Endothelial cell (in vitro differentiated cells): ENCODE results near the gene CACHD1. TPM values are rescaled to one million over a fixed set of nuclear protein-coding genes. Genes with fewer than 3 reads are reported as not detected.
"Not testable (repeated sequence)": the region's sequence is repeated elsewhere in the genome, so short reads cannot be mapped to it uniquely, and the experiment has no call there.

ENCODE experiments used
- DNase-seq: peaks from one replicate; pipeline ENCODE4 v3.0.0; 2021; ENCODE audit warnings: low spot score
- H3K27ac Mint-ChIP-seq: one replicate; pipeline ENCODE4 v1.8.0; 2021; ENCODE audit warnings: mixed read lengths, inconsistent platforms; ENCODE audit not compliant: unreplicated experiment
- H3K27me3 Mint-ChIP-seq: one replicate; pipeline ENCODE4 v1.8.0; 2021; ENCODE audit warnings: mild to moderate bottlenecking, moderate library complexity, mixed read lengths, inconsistent platforms; ENCODE audit not compliant: unreplicated experiment
- H3K36me3 Mint-ChIP-seq: one replicate; pipeline ENCODE4 v1.8.0; 2021; ENCODE audit warnings: mild to moderate bottlenecking, low read depth, mixed read lengths, inconsistent platforms; ENCODE audit not compliant: unreplicated experiment
- H3K4me1 Mint-ChIP-seq: one replicate; pipeline ENCODE4 v1.8.0; 2021; ENCODE audit warnings: mild to moderate bottlenecking, mixed read lengths, inconsistent platforms; ENCODE audit not compliant: unreplicated experiment
- H3K4me3 Mint-ChIP-seq: one replicate; pipeline ENCODE4 v1.8.0; 2021; ENCODE audit warnings: mild to moderate bottlenecking, mixed read lengths, inconsistent platforms; ENCODE audit not compliant: unreplicated experiment
- H3K9me3 Mint-ChIP-seq: one replicate; pipeline ENCODE4 v1.8.0; 2021; ENCODE audit warnings: mixed read lengths, inconsistent platforms; ENCODE audit not compliant: unreplicated experiment
- total RNA-seq: library from RNA; stranded (reverse); fragmentation: NEBNext Ultra II Directional; extraction: Animal tissue kit (Norgen Biotek cat#: 25700); gene quantifications from one replicate; pipeline ENCODE4 v1.2.1, GENCODE V29; 2021; ENCODE audit not compliant: unreplicated experiment
- TF ChIP-seq, protein P1 (sequence below): fragments of 200-600 bp; sonication (generic); IDR thresholded peaks from one replicate; pipeline ENCODE4 v1.5.0; 2021; ENCODE audit warnings: antibody characterized with exemption; ENCODE audit not compliant: unreplicated experiment

Gene CACHD1
- total RNA-seq, 1 donor from 2014 or later, result 48.6 TPM

DNA sequence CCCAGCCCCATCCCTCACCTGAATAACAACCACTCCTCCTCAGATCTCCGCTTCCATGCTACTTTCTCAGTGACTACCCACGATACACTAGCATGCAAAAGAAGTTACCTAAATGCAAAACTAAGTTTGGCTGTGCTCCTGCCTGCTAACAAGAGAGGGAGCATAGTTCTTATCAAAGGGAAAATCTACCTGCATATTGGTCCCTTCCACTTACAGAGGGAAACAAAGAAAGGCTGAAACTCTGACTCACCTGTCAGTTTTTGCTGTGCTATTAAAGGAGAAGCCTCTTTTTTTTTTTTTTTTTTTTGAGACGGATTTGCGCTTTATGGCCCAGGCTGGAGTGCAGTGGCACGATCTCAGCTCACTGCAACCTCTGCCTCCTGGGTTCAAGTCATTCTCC is 231.1 kb downstream of the CACHD1 start:
- H3K36me3 Mint-ChIP-seq, result no peaks in the 10 kb centered on the region
- H3K27ac Mint-ChIP-seq, result no peak overlapping the region
- no peaks in the 10 kb centered on the region for H3K4me1 Mint-ChIP-seq
- H3K4me3 Mint-ChIP-seq, result no peak overlapping the region
- peaks cover 2% of the 10 kb centered on the region for H3K27me3 Mint-ChIP-seq
- DNase-seq, result no peak
- no peaks in the 10 kb centered on the region for H3K9me3 Mint-ChIP-seq
- TF ChIP-seq, protein P1, sequence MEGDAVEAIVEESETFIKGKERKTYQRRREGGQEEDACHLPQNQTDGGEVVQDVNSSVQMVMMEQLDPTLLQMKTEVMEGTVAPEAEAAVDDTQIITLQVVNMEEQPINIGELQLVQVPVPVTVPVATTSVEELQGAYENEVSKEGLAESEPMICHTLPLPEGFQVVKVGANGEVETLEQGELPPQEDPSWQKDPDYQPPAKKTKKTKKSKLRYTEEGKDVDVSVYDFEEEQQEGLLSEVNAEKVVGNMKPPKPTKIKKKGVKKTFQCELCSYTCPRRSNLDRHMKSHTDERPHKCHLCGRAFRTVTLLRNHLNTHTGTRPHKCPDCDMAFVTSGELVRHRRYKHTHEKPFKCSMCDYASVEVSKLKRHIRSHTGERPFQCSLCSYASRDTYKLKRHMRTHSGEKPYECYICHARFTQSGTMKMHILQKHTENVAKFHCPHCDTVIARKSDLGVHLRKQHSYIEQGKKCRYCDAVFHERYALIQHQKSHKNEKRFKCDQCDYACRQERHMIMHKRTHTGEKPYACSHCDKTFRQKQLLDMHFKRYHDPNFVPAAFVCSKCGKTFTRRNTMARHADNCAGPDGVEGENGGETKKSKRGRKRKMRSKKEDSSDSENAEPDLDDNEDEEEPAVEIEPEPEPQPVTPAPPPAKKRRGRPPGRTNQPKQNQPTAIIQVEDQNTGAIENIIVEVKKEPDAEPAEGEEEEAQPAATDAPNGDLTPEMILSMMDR, result no peak

DNA sequence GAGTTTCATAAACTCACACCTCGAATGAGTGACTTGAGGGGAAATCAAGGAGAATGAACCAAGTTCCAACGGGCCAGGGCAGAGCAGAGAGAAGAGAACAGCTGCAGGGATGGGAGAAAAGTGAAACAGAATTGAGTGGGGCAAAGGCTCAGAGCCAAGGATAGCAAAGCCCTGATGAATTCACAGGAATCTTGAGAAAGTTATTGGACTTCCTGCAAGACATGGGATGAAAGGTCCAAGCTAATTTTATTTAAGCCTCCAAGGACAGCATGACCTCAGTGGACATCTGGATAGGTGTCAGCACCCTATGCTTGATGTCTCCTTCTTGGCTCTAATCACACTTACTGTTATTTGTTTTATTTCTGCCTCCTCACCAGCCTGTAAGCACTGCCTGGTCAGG is 232.0 kb downstream of the CACHD1 start:
- no peaks in the 10 kb centered on the region for H3K4me1 Mint-ChIP-seq
- peaks cover 2% of the 10 kb centered on the region for H3K27me3 Mint-ChIP-seq
- no peaks in the 10 kb centered on the region for H3K9me3 Mint-ChIP-seq
- no peaks in the 10 kb centered on the region for H3K36me3 Mint-ChIP-seq
- no peak overlapping the region for H3K27ac Mint-ChIP-seq
- H3K4me3 Mint-ChIP-seq, result no peak overlapping the region
- TF ChIP-seq, protein P1, result no peak
- DNase-seq, result no peak

DNA sequence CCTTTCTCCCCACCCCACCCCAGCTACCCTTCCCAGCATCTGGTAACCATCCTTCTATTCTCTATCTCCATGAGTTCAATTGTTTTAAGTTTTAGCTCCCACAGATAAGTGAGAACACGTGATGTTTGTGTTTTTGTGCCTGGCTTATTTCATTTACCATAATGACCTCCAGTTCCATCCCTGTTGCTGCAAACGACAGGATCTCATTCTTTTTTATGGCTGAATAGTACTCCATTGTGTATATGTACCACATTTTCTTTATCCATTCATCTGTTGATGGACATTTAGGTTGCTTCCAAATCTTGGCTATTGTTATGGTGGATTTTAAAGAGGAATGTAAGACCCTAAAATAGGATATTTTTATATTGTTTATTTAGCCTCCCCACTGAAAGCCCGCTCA is 232.7 kb downstream of the CACHD1 start:
- not testable (repeated sequence) for H3K4me1 Mint-ChIP-seq, DNase-seq, H3K27me3 Mint-ChIP-seq, H3K36me3 Mint-ChIP-seq, H3K9me3 Mint-ChIP-seq, H3K27ac Mint-ChIP-seq, H3K4me3 Mint-ChIP-seq

DNA sequence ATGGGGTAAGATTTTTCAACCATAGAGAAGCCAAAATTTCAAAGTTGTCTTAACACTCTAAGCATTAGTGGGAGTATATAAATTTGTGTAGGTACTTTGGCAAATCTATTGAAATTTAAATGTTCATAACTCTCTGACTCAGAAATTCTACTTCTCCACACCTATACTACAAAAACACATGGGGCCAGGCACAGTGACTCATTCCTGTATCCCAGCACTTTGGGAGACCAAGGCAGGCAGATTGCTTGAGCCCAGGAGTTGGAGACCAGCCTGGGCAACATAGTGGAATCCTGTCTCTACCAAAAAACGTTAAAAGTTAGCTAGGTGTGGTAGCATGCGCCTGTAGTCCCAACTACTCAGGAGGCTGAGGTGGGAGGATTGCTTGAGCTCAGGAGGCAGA is 233.7 kb downstream of the CACHD1 start:
- H3K36me3 Mint-ChIP-seq, result no peaks in the 10 kb centered on the region
- no peaks in the 10 kb centered on the region for H3K27me3 Mint-ChIP-seq
- no peak overlapping the region for H3K4me3 Mint-ChIP-seq
- no peak overlapping the region for H3K27ac Mint-ChIP-seq
- TF ChIP-seq, protein P1, result no peak
- no peaks in the 10 kb centered on the region for H3K9me3 Mint-ChIP-seq
- DNase-seq, result no peak
- no peaks in the 10 kb centered on the region for H3K4me1 Mint-ChIP-seq

DNA sequence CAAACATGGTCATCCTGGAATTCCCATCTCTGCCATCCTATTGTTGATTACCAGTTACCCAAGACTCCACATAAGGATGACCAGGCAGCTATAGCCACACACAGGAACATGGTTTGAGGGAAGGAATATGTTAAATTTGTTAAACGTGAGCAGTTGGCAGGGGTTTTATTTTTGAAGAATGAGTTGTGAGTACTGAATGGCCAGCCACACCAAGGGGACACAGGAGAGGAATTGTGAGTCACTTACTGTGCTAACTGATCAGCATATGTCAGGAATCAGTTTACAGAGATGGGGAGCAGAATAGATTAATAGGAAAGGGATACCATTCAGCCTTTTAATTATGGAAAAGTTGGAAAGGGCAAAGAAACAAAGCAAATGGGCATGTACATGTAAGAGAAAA is 235.7 kb downstream of the CACHD1 start:
- Mint-ChIP-seq H3K27ac (no peak overlapping the region), H3K4me3 (no peak overlapping the region), H3K9me3 (no peaks in the 10 kb centered on the region), H3K4me1 (peaks cover 4% of the 10 kb centered on the region), H3K36me3 (no peaks in the 10 kb centered on the region), H3K27me3 (no peaks in the 10 kb centered on the region)
- no peak for DNase-seq
- TF ChIP-seq, protein P1, result no peak

DNA sequence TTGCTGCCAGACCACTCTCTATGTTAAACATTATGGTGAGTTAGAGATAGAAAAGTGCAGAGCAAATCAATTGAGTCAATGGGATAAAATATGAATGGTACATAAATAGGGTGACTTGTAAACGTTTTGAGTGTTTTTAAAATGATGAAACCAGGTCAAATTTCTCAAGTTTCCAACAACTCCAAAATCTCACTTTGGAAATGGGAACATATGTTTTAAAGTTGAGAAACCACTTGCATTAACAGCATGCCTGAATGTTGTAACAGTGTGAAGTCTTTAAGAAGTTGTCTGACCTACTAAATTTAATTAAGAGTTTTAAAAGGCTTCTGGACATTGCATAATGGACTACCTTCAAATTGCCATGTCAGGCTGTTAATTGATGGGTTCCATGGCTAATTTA is 241.3 kb downstream of the CACHD1 start:
- DNase-seq, result no peak
- H3K36me3 Mint-ChIP-seq, result no peaks in the 10 kb centered on the region
- no peaks in the 10 kb centered on the region for H3K27me3 Mint-ChIP-seq
- TF ChIP-seq, protein P1, result no peak
- H3K4me1 Mint-ChIP-seq, result peaks cover 4% of the 10 kb centered on the region
- H3K9me3 Mint-ChIP-seq, result no peaks in the 10 kb centered on the region
- no peak overlapping the region for H3K4me3 Mint-ChIP-seq
- H3K27ac Mint-ChIP-seq, result no peak overlapping the region
